IMR-90 (cell line): ENCODE results near the gene DPF1. TPM values are rescaled to one million over a fixed set of nuclear protein-coding genes. Genes with fewer than 3 reads are reported as not detected.
A peak's percentile ranks its signal among the peaks of the same experiment; 100 is the strongest.

ENCODE experiments used
- ATAC-seq: fragments of 200-7000 bp; cut with Tn5 transposase; 2 replicates; pipeline ENCODE4 v1.9.1; 2020; ENCODE audit warnings: low read depth, mild to moderate bottlenecking, moderate library complexity
- BruUV-seq: library from RNA; stranded (reverse); fragments of 400-500 nt; replicated peaks from 2 replicates; lab custom pipeline; 2021; lab: Mats Ljungman, UMichigan
- CTCF ChIA-PET: fragments of 300-600 bp; formaldehyde crosslinking; extraction: SDS; loops from one replicate; lab custom pipeline; 2021; ENCODE audit warnings: antibody characterized with exemption; lab: Yijun Ruan, JAX
- POLR2A ChIA-PET: fragments of 300-600 bp; sonication (Branson Sonifier 250); formaldehyde crosslinking; loops from one replicate; lab custom pipeline; 2022; ENCODE audit warnings: antibody characterized with exemption; ENCODE audit not compliant: unreplicated experiment; lab: Charles Lee
- DNase-seq: peaks from one replicate; pipeline ENCODE4 v3.0.0; 2013
- H2AFZ ChIP-seq: replicated peaks from 2 replicates; pipeline ENCODE3; 2013; ENCODE audit warnings: low read length, mild to moderate bottlenecking; ENCODE audit not compliant: poor library complexity
- H2AK5ac ChIP-seq: 2 replicates; pipeline ENCODE4 v1.6.1; 2013; ENCODE audit warnings: low read depth, low read length, inconsistent platforms
- H2AK9ac ChIP-seq: replicated peaks from 2 replicates; pipeline ENCODE3; 2013; ENCODE audit warnings: mild to moderate bottlenecking, low read depth, low read length, moderate library complexity; ENCODE audit not compliant: poor library complexity
- H2BK120ac ChIP-seq: 2 replicates; pipeline ENCODE4 v1.6.1; 2013; ENCODE audit warnings: low read depth, low read length, inconsistent platforms
- H2BK15ac ChIP-seq: 3 replicates; pipeline ENCODE4 v1.6.1; 2013; ENCODE audit warnings: low read depth, low read length, inconsistent platforms
- H2BK20ac ChIP-seq: 2 replicates; pipeline ENCODE4 v1.6.1; 2013; ENCODE audit warnings: low read depth, mild to moderate bottlenecking, inconsistent platforms, low read length, moderate library complexity
- H2BK5ac ChIP-seq: 2 replicates; pipeline ENCODE4 v1.6.1; 2013; ENCODE audit warnings: mild to moderate bottlenecking, low read depth, low read length, inconsistent platforms; ENCODE audit not compliant: poor library complexity, severe bottlenecking
- H3K14ac ChIP-seq: replicated peaks from 2 replicates; pipeline ENCODE4 v1.6.1; 2013; ENCODE audit warnings: low read depth, low read length, inconsistent platforms
- H3K18ac ChIP-seq: 2 replicates; pipeline ENCODE4 v1.6.1; 2013; ENCODE audit warnings: low read depth, low read length, control low read depth
- H3K23ac ChIP-seq: 2 replicates; pipeline ENCODE4 v1.6.1; 2013; ENCODE audit warnings: low read depth, low read length, inconsistent platforms
- H3K27ac ChIP-seq: 2 replicates; pipeline ENCODE4 v1.5.1; 2013; ENCODE audit warnings: mild to moderate bottlenecking, control low read depth, low read length; ENCODE audit not compliant: insufficient read depth
- H3K27me3 ChIP-seq: 2 replicates; pipeline ENCODE4 v1.6.1; 2013; ENCODE audit warnings: low read length; ENCODE audit not compliant: control insufficient read depth, insufficient read depth
- H3K36me3 ChIP-seq: 2 replicates; pipeline ENCODE4 v1.6.1; 2013; ENCODE audit warnings: low read length, mixed read lengths; ENCODE audit not compliant: control insufficient read depth, insufficient read depth
- H3K4ac ChIP-seq: 2 replicates; pipeline ENCODE4 v1.6.1; 2013; ENCODE audit warnings: low read depth, low read length, inconsistent platforms
- H3K4me1 ChIP-seq: 2 replicates; pipeline ENCODE4 v1.6.1; 2013; ENCODE audit warnings: low read length, mixed read lengths; ENCODE audit not compliant: control insufficient read depth, insufficient read depth
- H3K4me2 ChIP-seq: 2 replicates; pipeline ENCODE4 v1.6.1; 2013; ENCODE audit warnings: low read depth, mild to moderate bottlenecking, control low read depth, low read length, moderate library complexity
- H3K4me3 ChIP-seq: 2 replicates; pipeline ENCODE4 v1.5.1; 2013; ENCODE audit warnings: low read depth, mild to moderate bottlenecking, control low read depth, low read length, moderate library complexity; ENCODE audit not compliant: insufficient read depth
- H3K56ac ChIP-seq: 2 replicates; pipeline ENCODE4 v1.6.1; 2013; ENCODE audit warnings: low read length, inconsistent platforms; ENCODE audit not compliant: insufficient read depth; ENCODE audit errors: extremely low read depth
- H3K79me1 ChIP-seq, 2 experiments: 2 replicates each; pipeline ENCODE4 v1.6.1; 2013; ENCODE audit warnings: low read length in 2 of 2, inconsistent platforms in 1 of 2, low read depth in 1 of 2
- H3K9ac ChIP-seq: 2 replicates; pipeline ENCODE4 v1.6.1; 2013; ENCODE audit warnings: low read depth, low read length, control low read depth
- H3K9me1 ChIP-seq: 2 replicates; pipeline ENCODE4 v1.6.1; 2013; ENCODE audit warnings: low read length, inconsistent platforms; ENCODE audit not compliant: insufficient read depth
- H3K9me3 ChIP-seq: 2 replicates; pipeline ENCODE4 v1.6.1; 2013; ENCODE audit warnings: low read length; ENCODE audit not compliant: control insufficient read depth, insufficient read depth
- H4K20me1 ChIP-seq: 2 replicates; pipeline ENCODE4 v1.6.1; 2013; ENCODE audit warnings: low read length, inconsistent platforms; ENCODE audit not compliant: insufficient read depth
- H4K5ac ChIP-seq: 2 replicates; pipeline ENCODE4 v1.6.1; 2013; ENCODE audit warnings: mild to moderate bottlenecking, low read depth, low read length, control low read depth
- H4K8ac ChIP-seq, 2 experiments: 2 replicates each; pipeline ENCODE4 v1.6.1; 2013; ENCODE audit warnings: low read depth in 2 of 2, low read length in 2 of 2, control low read depth in 1 of 2, inconsistent platforms in 1 of 2
- H4K91ac ChIP-seq: 2 replicates; pipeline ENCODE4 v1.6.1; 2013; ENCODE audit warnings: low read depth, low read length, inconsistent platforms; ENCODE audit not compliant: insufficient read depth
- CHD1 ChIP-seq: IDR thresholded peaks from 2 replicates; pipeline ENCODE4 v1.6.1; 2012; ENCODE audit warnings: low read depth, low read length, improper control_type of control experiment
- MAZ ChIP-seq: IDR thresholded peaks from 2 replicates; pipeline ENCODE4 v1.6.1; 2012; ENCODE audit warnings: low read depth, mild to moderate bottlenecking, low read length, improper control_type of control experiment, moderate library complexity, borderline replicate concordance
- MXI1 ChIP-seq: IDR thresholded peaks from 2 replicates; pipeline ENCODE4 v1.6.1; 2012; ENCODE audit warnings: low read depth, mild to moderate bottlenecking, low read length, moderate library complexity, borderline replicate concordance
- POLR2A ChIP-seq: IDR thresholded peaks from 2 replicates; pipeline ENCODE4 v1.6.1; 2012; ENCODE audit warnings: mild to moderate bottlenecking, low read depth, low read length
- RAD21 ChIP-seq: IDR thresholded peaks from 2 replicates; pipeline ENCODE4 v1.6.1; 2012; ENCODE audit warnings: low read length, improper control_type of control experiment
- WGBS, 2 experiments: methylation state at CpG; one replicate each; pipeline versions ENCODE4 v1.1.5 to v1.1.7; 2013; ENCODE audit warnings: missing lambda C conversion rate in 2 of 2; ENCODE audit not compliant: insufficient read length in 1 of 2; ENCODE audit errors: extremely low coverage in 2 of 2; 5-methylcytosine and 5-hydroxymethylcytosine counted together
- dilution Hi-C: fragments of 300-500 bp; cut with HindIII; formaldehyde crosslinking; loops from one replicate; pipeline ENCODE4 v1.14.3; 2018; ENCODE audit warnings: low sequenced_read_pairs; ENCODE audit not compliant: unreplicated experiment
- in situ Hi-C: fragments of 300-500 bp; cut with MboI; formaldehyde crosslinking; loops from 3 replicates; pipeline ENCODE4 v1.14.3; 2019; ENCODE audit warnings: low sequenced_read_pairs, inconsistent platforms, mixed read lengths
- intact Hi-C: fragments of 100-400 bp; cut with micrococcal nuclease; formaldehyde crosslinking; loops from 2 replicates; pipeline ENCODE4 v1.10.0; 2022
- polyA plus RNA-seq, 3 experiments: library from polyadenylated mRNA; depleted of rRNA; stranded (reverse); fragments of >200 nt; gene quantifications; 2 replicates each; pipeline ENCODE4 v1.2.3, GENCODE V29; 2012; ENCODE audit warnings: low replicate concordance in 1 of 3
- total RNA-seq: library from RNA; depleted of rRNA; stranded (reverse); fragments of >200 nt; gene quantifications from 2 replicates; pipeline ENCODE4 v1.2.3, GENCODE V29; 2012
- TF ChIP-seq, protein P1 (sequence below): fragments of 150-350 bp; IDR thresholded peaks from 2 replicates; pipeline ENCODE4 v1.6.1; 2017; ENCODE audit warnings: mild to moderate bottlenecking, antibody characterized with exemption, low read length, low read depth

DPF1 gene
- total and polyA plus RNA-seq, 2 of the 4 experiments (the other 2 are of a cell fraction), result 3.2 to 5.5 TPM

DNA sequence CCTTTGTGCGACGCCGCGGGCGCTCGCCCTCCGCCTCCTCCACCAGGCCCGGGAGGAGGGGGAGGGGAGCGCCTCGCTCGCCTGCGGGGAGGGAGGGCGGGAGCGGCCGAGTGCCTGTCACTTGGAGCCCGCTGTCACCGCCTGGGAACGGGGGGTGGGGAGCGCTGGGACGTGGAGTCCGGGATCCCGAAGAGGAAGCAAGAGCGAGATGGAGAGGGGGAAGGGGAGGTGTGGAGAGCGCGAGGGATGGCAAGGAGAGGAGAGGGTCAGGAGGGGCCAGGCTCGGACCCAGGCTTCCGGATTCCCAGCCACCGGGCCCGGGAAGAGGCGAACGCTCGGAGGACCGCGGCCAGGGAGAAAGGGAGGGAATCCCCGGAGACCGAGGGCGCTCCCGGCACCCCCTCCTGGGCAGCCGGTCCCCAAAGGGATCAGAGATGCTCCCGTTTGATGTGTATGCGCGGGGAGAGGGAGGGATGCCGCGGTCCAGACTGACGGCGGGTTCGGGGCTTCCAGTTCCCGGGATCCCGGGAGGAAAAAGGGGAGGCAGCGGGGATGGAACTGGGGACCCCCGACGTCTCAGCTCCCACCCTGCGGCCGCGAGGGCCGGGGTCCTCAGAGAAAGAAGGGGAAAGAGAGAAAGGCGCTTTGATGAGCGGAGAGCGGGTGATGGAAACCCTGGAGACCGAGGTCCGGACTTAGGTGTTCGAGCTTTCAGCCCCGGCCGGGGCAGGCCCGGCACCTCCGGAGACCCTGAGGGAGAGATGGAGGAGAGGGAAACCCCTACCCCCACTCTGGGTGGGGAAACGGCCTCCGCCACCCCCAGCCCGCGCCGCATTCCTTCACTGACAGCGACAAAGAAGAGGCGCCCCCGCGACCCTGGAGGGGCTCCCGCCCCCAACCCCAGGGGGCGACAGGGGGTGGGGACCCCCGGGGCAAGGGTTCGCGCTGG, 4.7 kb upstream of the DPF1 start:
- Histone ChIP-seq H3K4ac (no peak overlapping the region), H2AK9ac (peak overlapping the region; percentile 55), H4K20me1 (no peaks in the 10 kb centered on the region; the same call in 1 of the 2 replicates), H3K23ac (no peak overlapping the region), H2BK120ac (no peak overlapping the region), H2BK5ac (no peak overlapping the region), H2AK5ac (no peak overlapping the region; the same call in 1 of the 2 replicates), H4K5ac (no peak overlapping the region), H3K9ac (peak overlapping the region; percentile 22; the same call in 1 of the 2 replicates), H2BK15ac (no peak overlapping the region), H3K4me1 (0 out of 2 replicates have a peak, but pooled peaks cover 2% of the 10 kb centered on the region), H3K9me1 (peaks cover 12% of the 10 kb centered on the region), H2AFZ (peak overlapping the region; percentile 89), H3K36me3 (no peaks in the 10 kb centered on the region), H3K27me3 (peaks cover 3% of the 10 kb centered on the region; the same call in 1 of the 2 replicates), H3K4me3 (peak overlapping the region; percentile 27), H4K91ac (no peak overlapping the region), H4K8ac (peak overlapping the region in 1 of 2 experiments; percentile 6; a peak in 2 of 4 replicates), H3K18ac (no peak overlapping the region), H3K14ac (no peak overlapping the region), H2BK20ac (no peak overlapping the region), H3K56ac (peak overlapping the region; percentile 17; the same call in 1 of the 2 replicates), H3K27ac (no peak overlapping the region; the same call in 1 of the 2 replicates), H3K79me1 (peaks cover 0 to 13% of the 10 kb centered on the region in 2 experiments; a peak in 3 of 4 replicates), H3K4me2 (peak overlapping the region; percentile 48), H3K9me3 (no peaks in the 10 kb centered on the region)
- in situ Hi-C loops (loop anchor here (25.0 kb wide), 1 partner anchor 409 kb away; the partner anchor contains the start of gene ACTN4), dilution Hi-C loops (no loop called here), intact Hi-C loops (no loop called here)
- POLR2A ChIA-PET, result no interaction called here
- DNase-seq (no peak), ATAC-seq (no peak)
- no TSS peak for BruUV-seq
- TF ChIP-seq POLR2A, result no peak
- TF ChIP-seq, protein P1, sequence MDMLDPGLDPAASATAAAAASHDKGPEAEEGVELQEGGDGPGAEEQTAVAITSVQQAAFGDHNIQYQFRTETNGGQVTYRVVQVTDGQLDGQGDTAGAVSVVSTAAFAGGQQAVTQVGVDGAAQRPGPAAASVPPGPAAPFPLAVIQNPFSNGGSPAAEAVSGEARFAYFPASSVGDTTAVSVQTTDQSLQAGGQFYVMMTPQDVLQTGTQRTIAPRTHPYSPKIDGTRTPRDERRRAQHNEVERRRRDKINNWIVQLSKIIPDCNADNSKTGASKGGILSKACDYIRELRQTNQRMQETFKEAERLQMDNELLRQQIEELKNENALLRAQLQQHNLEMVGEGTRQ, result no peak
- no peak for TF ChIP-seq MXI1
- no peak for TF ChIP-seq CHD1
- no peak for TF ChIP-seq MAZ
- no peak for TF ChIP-seq RAD21
- CTCF ChIA-PET, result no interaction called here
- WGBS, 2 experiments, result 0% methylated on average over 25 of the region's 80 CpGs; no CpG with 5 or more reads in 1 of the 2 experiments
